Glutamatergic neuron (in vitro differentiated cells): ENCODE measurements around the gene ELAC2. TPM values are rescaled to one million over a fixed set of nuclear protein-coding genes. Genes with fewer than 3 reads are reported as not detected.

Source experiments
- DNase-seq: peaks from one replicate; pipeline ENCODE4 v3.0.0; 2022
- H3K27ac Mint-ChIP-seq: one replicate; pipeline ENCODE4 v1.8.0; 2020; ENCODE audit warnings: mild to moderate bottlenecking, mixed read lengths, inconsistent platforms; ENCODE audit not compliant: unreplicated experiment
- H3K27me3 Mint-ChIP-seq: one replicate; pipeline ENCODE4 v1.8.0; 2020; ENCODE audit warnings: mild to moderate bottlenecking, moderate library complexity, mixed read lengths, inconsistent platforms; ENCODE audit not compliant: unreplicated experiment
- H3K36me3 Mint-ChIP-seq: one replicate; pipeline ENCODE4 v1.8.0; 2020; ENCODE audit warnings: mild to moderate bottlenecking, mixed read lengths, inconsistent platforms; ENCODE audit not compliant: unreplicated experiment
- H3K4me1 Mint-ChIP-seq: one replicate; pipeline ENCODE4 v1.8.0; 2020; ENCODE audit warnings: mild to moderate bottlenecking, low read depth, mixed read lengths, inconsistent platforms; ENCODE audit not compliant: unreplicated experiment
- H3K4me3 Mint-ChIP-seq: one replicate; pipeline ENCODE4 v1.8.0; 2020; ENCODE audit warnings: mild to moderate bottlenecking, mixed read lengths, inconsistent platforms; ENCODE audit not compliant: unreplicated experiment
- H3K9me3 Mint-ChIP-seq: one replicate; pipeline ENCODE4 v1.8.0; 2020; ENCODE audit warnings: mild to moderate bottlenecking, moderate library complexity, mixed read lengths, inconsistent platforms; ENCODE audit not compliant: unreplicated experiment
- CTCF ChIP-seq: fragments of 200-600 bp; sonication (generic); IDR thresholded peaks from one replicate; pipeline ENCODE4 v1.5.0; 2021; ENCODE audit not compliant: partially characterized antibody, unreplicated experiment
- total RNA-seq: library from RNA; stranded (reverse); fragmentation: NEBNext Ultra II Directional; extraction: Animal tissue kit (Norgen Biotek cat#: 25700); gene quantifications from one replicate; pipeline ENCODE4 v1.2.1, GENCODE V29; 2021; ENCODE audit not compliant: unreplicated experiment

Gene ELAC2
- total RNA-seq, 1 donor from 2014 or later = 65.7 TPM

GRCh38 chr17:13000561-13000960, 17.3 kb downstream of the ELAC2 start:
- no peak for DNase-seq
- peaks cover 2% of the 10 kb centered on the region for H3K27me3 Mint-ChIP-seq
- TF ChIP-seq CTCF = no peak
- no peak overlapping the region for H3K27ac Mint-ChIP-seq
- H3K4me3 Mint-ChIP-seq = no peak overlapping the region
- no peaks in the 10 kb centered on the region for H3K4me1 Mint-ChIP-seq
- H3K36me3 Mint-ChIP-seq = no peaks in the 10 kb centered on the region
- no peaks in the 10 kb centered on the region for H3K9me3 Mint-ChIP-seq

- Mint-ChIP-seq H3K27ac (no peak overlapping the region), H3K27me3 (peaks cover 2% of the 10 kb centered on the region), H3K4me1 (no peaks in the 10 kb centered on the region), H3K4me3 (no peak overlapping the region), H3K36me3 (peaks cover 5% of the 10 kb centered on the region), H3K9me3 (no peaks in the 10 kb centered on the region)
- no peak for DNase-seq
- TF ChIP-seq CTCF = no peak
These were observed 19.0 kb downstream of the ELAC2 start for GRCh38 chr17:12998874-12999273.

GRCh38 chr17:12998461-12998860, 19.4 kb downstream of the ELAC2 start:
- Mint-ChIP-seq H3K27ac (no peak overlapping the region), H3K27me3 (no peaks in the 10 kb centered on the region), H3K9me3 (no peaks in the 10 kb centered on the region), H3K4me3 (no peak overlapping the region), H3K4me1 (no peaks in the 10 kb centered on the region), H3K36me3 (peaks cover 5% of the 10 kb centered on the region)
- TF ChIP-seq CTCF = no peak
- no peak for DNase-seq

- H3K27me3 Mint-ChIP-seq = no peaks in the 10 kb centered on the region
- no peak for TF ChIP-seq CTCF
- no peak for DNase-seq
- H3K9me3 Mint-ChIP-seq = no peaks in the 10 kb centered on the region
- H3K4me3 Mint-ChIP-seq = no peak overlapping the region
- H3K27ac Mint-ChIP-seq = no peak overlapping the region
- peaks cover 5% of the 10 kb centered on the region for H3K36me3 Mint-ChIP-seq
- no peaks in the 10 kb centered on the region for H3K4me1 Mint-ChIP-seq
These were observed 20.9 kb downstream of the ELAC2 start for GRCh38 chr17:12996941-12997340.

GRCh38 chr17:12996357-12996756, 21.5 kb downstream of the ELAC2 start:
- no peak for TF ChIP-seq CTCF
- H3K4me1 Mint-ChIP-seq = peaks cover 2% of the 10 kb centered on the region
- H3K9me3 Mint-ChIP-seq = no peaks in the 10 kb centered on the region
- DNase-seq = no peak
- H3K27me3 Mint-ChIP-seq = no peaks in the 10 kb centered on the region
- no peak overlapping the region for H3K4me3 Mint-ChIP-seq
- peaks cover 8% of the 10 kb centered on the region for H3K36me3 Mint-ChIP-seq
- H3K27ac Mint-ChIP-seq = no peak overlapping the region
